Coronary artery (tissue), 2 donors: ENCODE data around the gene ATP6V1G2.

Source experiments
- DNase-seq: peaks from one replicate; pipeline ENCODE4 v3.0.0-alpha.2; 2017; ENCODE audit warnings: low spot score
- H3K27ac ChIP-seq, 2 donors: fragments of 200-600 bp; sonication (generic); one replicate each; pipeline ENCODE4 v1.5.1; 2016 to 2019
- H3K4me3 ChIP-seq: fragments of 200-600 bp; sonication (generic); 2 replicates; pipeline ENCODE4 v1.5.1; 2016; ENCODE audit warnings: mild to moderate bottlenecking, moderate library complexity
- TF ChIP-seq, protein P1 (sequence below): fragments of 200-600 bp; sonication (generic); IDR thresholded peaks from one replicate; pipeline ENCODE4 v1.5.1; 2019; ENCODE audit warnings: antibody characterized with exemption

ATP6V1G2 gene

DNA sequence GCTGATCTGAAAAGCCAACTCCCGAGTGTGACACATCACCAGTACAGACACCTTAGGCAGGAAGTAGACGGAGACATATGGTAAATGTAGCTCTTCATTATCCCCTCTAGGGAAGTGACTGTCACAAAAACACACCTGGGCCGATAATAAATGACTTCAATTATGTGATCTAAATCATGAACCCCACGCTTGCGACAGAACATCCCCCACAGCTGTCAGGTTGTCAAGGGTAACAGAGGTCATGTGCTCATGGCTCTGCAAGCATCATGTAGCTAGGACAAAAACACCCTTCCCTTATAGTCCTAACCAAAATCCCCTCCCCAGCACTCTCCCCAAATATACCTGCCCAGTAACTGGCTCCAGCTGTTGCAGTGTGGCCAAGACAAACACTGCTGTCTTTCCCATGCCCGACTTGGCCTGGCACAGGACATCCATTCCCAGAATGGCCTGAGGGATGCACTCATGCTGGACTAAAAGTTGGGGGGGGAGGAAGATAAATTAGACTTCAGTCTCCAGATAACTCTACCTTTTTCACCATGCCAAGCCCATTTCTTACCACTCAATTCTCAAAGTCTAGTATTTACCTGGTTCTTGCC lies 7.5 kb downstream of the ATP6V1G2 start:
- peak overlapping the region; percentile 68 for H3K4me3 ChIP-seq
- DNase-seq: no peak
- TF ChIP-seq, protein P1, sequence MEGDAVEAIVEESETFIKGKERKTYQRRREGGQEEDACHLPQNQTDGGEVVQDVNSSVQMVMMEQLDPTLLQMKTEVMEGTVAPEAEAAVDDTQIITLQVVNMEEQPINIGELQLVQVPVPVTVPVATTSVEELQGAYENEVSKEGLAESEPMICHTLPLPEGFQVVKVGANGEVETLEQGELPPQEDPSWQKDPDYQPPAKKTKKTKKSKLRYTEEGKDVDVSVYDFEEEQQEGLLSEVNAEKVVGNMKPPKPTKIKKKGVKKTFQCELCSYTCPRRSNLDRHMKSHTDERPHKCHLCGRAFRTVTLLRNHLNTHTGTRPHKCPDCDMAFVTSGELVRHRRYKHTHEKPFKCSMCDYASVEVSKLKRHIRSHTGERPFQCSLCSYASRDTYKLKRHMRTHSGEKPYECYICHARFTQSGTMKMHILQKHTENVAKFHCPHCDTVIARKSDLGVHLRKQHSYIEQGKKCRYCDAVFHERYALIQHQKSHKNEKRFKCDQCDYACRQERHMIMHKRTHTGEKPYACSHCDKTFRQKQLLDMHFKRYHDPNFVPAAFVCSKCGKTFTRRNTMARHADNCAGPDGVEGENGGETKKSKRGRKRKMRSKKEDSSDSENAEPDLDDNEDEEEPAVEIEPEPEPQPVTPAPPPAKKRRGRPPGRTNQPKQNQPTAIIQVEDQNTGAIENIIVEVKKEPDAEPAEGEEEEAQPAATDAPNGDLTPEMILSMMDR: no peak
- H3K27ac ChIP-seq: no peak overlapping the region

DNA sequence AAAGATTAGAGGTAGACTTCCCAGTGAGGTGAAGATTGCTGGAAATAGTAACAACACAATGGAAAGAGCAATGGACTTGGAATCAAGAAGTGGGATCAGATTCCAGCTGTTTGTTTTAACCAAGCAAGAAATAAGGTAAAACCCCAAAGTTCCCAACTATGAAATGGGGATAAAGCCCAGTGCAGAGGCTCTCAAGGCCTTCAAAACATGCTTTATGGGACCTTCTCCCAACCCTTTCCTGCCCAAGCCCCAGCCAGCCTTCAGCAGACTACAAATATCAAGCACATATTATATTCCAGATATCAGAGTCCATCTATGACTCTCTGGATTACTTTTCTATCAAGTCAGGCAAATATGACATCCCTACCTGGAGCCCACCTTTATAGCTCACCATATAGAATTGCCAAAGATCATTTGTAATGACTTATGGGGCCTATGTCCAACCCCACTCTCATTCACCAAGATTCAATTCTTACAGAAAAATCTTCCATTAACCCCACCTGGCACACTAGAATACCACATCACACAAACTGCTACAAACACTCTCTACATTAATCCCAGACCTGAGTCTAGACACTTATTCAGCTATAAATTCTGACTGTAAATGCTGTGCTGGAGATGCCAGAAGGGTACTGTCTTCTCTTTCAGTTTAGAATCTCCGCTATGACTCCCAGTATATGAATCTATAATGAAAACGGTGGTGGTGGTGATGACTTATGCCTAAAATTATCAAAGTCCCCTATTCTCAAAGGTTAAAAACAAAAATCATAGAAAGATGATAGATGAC lies 10.7 kb downstream of the ATP6V1G2 start:
- TF ChIP-seq, protein P1: no peak
- no peak overlapping the region for H3K27ac ChIP-seq

DNA sequence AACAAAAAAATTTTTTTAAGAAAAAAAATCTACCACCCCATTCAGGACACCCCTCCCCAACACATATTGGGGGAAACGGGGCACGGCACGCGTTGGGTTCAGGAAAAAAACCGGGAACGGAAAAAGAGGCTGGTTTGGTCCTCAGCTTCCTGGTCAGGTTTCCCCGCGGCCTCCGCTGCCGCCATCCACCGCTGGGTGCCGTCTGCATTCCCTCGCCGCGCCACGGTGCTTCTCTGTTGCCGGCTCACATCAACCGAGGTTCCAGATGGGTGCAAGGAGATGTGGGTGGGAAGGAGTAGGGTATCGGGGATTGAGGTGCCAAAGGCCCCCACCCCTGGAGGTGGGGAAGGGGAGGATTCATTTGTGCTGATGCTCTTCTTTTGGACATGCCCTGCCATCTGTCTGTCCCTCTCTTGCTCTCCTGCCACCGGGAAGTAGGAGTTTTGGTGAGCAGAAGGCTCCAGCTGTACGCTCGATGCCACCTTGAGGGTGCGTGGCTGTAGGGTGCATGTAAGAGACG lies 11.8 kb downstream of the ATP6V1G2 start:
- TF ChIP-seq, protein P1: no peak
- DNase-seq: no peak
- H3K4me3 ChIP-seq: no peak overlapping the region

More for the DNA sequence above, 10.7 kb downstream of the ATP6V1G2 start:
- no peak for DNase-seq
- H3K4me3 ChIP-seq: no peak overlapping the region

DNA sequence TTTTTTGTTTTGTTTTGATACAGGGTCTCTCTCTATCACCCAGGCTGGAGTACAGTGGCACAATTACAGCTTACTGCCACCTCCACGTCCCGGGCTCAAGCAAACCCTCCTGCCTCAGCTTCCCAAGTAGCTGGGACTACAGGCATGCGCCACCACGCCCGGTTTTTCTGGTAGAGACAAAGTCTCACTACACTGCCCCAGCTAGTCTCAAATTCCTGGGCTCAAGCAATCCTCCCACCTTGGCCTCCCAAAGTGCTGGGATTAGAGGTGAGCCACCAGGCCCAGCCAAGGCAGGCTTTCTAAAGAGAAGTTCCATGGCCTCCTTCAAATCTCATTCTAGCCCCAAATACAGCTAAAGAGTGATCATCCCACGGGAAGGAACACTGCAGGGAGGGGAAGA lies 12.4 kb downstream of the ATP6V1G2 start:
- no peak for DNase-seq
- TF ChIP-seq, protein P1: no peak
- H3K27ac ChIP-seq: no peak overlapping the region

More for the DNA sequence above, 11.8 kb downstream of the ATP6V1G2 start:
- H3K27ac ChIP-seq: no peak overlapping the region

DNA sequence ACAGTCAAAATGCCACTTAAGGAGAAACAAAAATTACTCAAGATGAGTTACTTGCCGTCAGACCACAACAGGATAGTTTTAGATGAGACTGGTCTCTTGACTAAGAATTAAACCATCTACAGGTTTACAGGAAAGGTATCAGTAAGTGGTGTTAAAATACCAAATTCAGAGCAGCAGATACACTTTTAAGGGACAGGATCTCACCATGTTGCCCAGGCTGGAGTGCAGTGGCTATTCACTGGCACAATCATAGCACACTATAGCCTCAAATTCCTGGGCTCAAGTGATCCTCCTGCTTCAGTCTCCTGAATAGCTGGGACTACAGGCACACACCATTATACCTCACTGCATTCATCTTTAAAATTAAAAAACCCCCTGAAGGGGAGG lies 13.0 kb downstream of the ATP6V1G2 start:
- H3K4me3 ChIP-seq: no peak overlapping the region
- DNase-seq: no peak
- no peak overlapping the region for H3K27ac ChIP-seq
- TF ChIP-seq, protein P1: no peak

More for the DNA sequence above, 12.4 kb downstream of the ATP6V1G2 start:
- no peak overlapping the region for H3K4me3 ChIP-seq

DNA sequence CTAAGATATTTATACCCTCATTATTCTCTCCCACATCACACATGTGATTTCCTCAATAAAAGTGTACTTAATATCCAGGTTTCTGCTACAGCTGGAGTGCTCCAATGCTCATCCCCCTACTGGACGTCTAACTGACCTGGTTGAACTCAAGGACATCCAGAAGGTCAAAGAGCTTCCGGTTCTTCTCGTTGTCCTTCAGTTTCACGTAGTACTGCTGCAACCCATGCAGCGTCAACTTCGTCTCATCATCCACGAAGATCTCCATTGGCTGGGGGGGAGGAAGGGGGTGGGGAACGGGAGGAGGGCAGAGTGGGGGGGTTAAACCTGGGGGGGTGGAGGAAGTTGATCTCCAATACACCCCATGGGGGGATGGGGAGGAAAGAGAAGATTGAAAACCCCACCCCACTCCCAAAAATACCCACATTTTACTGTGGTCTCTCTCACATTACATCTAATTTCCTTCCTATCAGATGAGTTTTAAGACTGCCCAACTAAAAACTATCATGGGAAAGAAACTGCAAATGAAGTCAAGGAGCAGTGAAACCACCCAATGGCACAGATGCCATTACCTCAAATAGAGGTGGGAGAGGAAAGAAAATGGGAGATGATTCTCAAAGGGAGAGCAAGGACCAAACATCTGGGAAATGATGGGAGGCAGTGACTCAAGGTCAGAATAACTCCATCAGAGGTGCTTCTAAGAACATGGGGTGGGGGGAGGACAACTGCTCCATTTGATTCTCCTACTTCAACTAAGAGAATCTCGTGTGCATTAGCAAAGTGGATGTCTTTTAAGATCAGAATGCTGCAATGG lies 13.6 kb downstream of the ATP6V1G2 start:
- DNase-seq: no peak
- Histone ChIP-seq H3K27ac (no peak overlapping the region), H3K4me3 (no peak overlapping the region)
- TF ChIP-seq, protein P1: no peak
